Gastrocnemius medialis (tissue), 4 donors: ENCODE data around the gene ATF7IP2.

Experiments
- CTCF ChIP-seq, 5 experiments: fragments of 450-650 bp in 3 of 5; fragments of 200-600 bp in 2 of 5; sonication (generic) in 2 of 5; IDR thresholded peaks in 4 of 5; conservative IDR thresholded peaks in 1 of 5; 1 replicate in 4 of 5; 2 replicates in 1 of 5; pipeline ENCODE4 v1.5.1; 2016 to 2019; ENCODE audit warnings: antibody characterized with exemption in 5 of 5, mild to moderate bottlenecking in 3 of 5, moderate library complexity in 3 of 5
- POLR2A ChIP-seq, 2 donors: fragments of 450-650 bp; IDR thresholded peaks; one replicate each; pipeline ENCODE4 v1.6.1; 2017; ENCODE audit warnings: antibody characterized with exemption in 2 of 2, mild to moderate bottlenecking in 2 of 2, moderate library complexity in 2 of 2

DNA sequence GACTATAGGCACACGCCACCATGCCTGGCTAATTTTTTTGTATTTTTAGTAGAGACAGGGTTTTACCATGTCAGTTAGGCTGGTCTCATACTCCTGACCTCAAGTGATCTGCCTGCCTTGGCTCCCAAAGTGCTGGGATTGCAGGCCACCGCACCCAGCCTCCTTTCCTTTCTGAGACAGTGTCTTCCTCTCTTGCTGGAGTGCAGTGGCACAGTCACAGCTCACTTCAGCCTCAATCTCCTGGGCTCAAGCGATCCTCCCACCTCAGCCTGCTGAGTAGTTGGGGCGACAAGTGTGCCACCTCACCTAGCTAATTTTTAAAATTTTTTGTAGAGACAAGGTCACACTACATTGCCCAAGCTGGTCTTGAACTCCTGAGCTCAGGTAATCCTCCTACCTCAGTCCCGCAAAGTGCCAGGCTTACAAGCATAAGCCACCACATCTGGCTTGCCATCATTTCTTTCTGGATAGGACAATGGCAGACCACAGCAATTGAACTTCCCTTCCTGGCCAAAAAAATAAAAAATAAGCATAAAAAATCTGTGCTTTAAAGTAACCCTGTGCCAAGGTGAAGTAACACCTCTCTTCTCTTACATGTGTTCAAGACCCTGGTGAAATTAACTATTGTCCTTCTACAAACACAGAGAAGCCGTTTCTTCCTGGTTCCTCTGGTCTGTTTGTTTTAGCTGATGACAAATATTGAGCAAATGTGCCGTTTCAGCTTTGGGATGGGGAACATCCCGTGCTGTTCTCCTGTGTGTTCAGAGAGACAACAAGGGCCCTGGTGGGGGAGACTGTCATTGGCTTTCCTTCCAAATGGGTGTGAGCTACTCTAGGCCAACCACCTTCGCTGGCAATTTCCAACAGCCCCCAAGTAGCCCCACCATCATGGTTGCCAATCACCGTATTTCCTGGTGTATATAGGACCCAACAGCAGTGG lies 134.3 kb downstream of the ATF7IP2 start:
- TF ChIP-seq POLR2A (IDR thresholded peaks at IDR 0.05) (no peak), CTCF (IDR thresholded peaks at IDR 0.05 in 4 of 5, conservative IDR thresholded peaks at IDR 0.05 in 1 of 5) (no peak)
